Activated T-helper 1 cell treated with anti-CD3 and anti-CD28 coated beads, Interleukin-2, amount 50 U/mL, for 16 hours (primary cell): Measurements from ENCODE around the gene ADAM12.

Source experiments
- DNase-seq, 2 donors: peaks; one replicate each; pipeline ENCODE4 v3.0.0-alpha.2; 2020; ENCODE audit warnings: low read depth in 1 of 2, low spot score in 1 of 2

The ADAM12 gene

DNA sequence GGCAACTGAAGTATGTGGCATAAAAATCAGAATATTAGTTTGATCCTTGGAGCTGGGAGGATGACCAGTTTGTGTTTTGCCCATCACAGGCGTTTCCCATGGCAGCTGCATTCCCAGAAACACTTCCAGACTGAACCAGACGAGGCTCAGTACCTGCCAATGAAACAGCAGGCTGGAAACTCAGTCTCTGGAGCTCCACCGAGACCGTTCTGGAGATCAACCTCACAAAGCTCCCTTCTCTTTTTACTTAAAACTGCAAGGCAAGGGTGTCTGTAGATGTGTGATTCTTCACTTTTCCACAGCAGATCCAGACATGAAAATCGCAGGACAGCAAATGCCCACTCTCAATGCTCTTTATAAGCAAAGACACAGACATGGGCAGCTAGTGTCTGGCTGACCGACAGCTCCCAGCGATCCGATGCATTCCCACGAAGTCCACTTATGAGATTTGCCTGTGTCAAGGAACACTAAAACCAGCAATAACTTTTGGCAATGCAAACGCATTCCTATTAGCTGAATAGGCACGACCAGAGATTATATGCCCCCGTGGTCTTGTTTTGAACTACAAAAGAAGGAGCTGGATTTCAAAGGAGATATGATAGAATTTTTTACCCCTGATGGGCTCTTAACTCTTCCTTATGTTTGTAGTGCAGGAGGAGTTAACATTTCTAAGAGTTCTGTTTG lies 72.6 kb downstream of the ADAM12 start:
- no peak for DNase-seq

- DNase-seq: no peak
Observed at GRCh38 chr10:126314863-126315493, 73.3 kb downstream of the ADAM12 start.

- no peak for DNase-seq
Observed at GRCh38 chr10:126312167-126312566, 76.1 kb downstream of the ADAM12 start.

- DNase-seq: no peak
Observed at GRCh38 chr10:126309228-126309883, 78.9 kb downstream of the ADAM12 start.

GRCh38 chr10:126302826-126303665 lies 85.2 kb downstream of the ADAM12 start:
- no peak for DNase-seq

GRCh38 chr10:126302476-126302756 lies 85.9 kb downstream of the ADAM12 start:
- no peak for DNase-seq

- DNase-seq: no peak
Observed at GRCh38 chr10:126301701-126302475, 86.4 kb downstream of the ADAM12 start.

- DNase-seq: no peak
Observed at GRCh38 chr10:126294451-126294850, 93.8 kb downstream of the ADAM12 start.

GRCh38 chr10:126290232-126290631 lies 98.0 kb downstream of the ADAM12 start:
- DNase-seq: no peak

DNA sequence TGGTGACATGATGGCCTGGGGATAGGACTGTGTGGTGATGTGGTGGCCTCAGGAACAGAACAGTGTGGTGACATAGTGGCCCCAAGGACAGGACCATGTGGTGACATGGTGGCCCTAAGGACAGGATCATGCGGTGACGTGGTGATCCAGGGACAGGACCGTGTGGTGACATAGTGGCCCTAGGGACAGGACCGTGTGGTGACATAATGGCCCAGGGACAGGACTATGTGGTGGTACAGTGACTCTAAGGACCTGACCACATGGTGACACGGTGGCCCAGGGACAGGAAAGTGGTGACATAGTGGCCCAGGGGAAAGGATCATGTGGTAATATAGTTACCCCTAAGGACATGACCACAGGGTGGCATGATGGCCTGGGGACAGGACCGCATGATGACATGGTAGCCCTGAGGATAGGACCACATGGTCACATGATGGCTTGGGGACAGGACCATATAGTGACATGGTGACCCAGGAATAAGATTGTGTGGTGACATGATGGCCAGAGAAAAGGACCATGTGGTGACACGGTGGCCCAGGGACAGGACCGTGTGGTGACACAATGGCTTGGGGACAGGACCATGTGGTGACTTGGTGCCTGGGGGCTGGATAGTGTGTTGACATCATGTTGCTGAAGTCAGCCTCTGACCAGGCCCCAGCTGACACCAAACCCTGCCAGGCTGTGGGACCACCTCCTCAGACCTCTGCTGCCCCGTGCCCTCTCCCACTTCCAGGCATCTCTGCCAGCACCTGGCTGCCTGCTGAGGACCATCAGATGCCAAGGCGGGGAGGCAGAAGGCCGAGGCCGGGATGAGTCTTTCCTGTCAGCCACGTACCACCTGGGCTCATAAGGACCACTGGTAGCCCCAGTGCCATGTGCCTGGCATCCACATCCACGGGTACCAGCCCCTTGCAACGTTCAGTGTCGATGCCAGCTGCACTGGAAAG lies 99.5 kb downstream of the ADAM12 start:
- no peak for DNase-seq

GRCh38 chr10:126286256-126286780 lies 102.0 kb downstream of the ADAM12 start:
- no peak for DNase-seq

GRCh38 chr10:126283307-126283706 lies 105.0 kb downstream of the ADAM12 start:
- no peak for DNase-seq

GRCh38 chr10:126278851-126279250 lies 109.4 kb downstream of the ADAM12 start:
- no peak for DNase-seq

DNA sequence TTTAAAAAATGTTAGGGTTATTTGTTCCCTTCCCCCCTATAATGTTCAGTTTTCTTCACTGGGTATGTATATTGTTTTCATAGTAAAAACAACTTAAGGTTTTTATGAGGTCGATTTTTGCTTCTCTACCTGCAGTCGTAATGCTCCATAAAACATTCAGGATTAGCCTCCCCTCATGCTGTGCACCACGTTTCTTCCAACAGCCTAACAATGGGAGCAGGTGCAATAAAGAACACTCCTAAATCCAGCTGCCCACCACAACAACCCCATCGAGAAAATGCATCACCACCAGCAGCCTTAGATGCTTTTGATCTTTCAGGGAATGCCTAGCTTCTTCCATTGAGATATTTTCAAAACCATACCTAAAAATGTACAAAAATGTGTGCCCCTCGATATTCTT lies 111.1 kb downstream of the ADAM12 start:
- DNase-seq: no peak

- DNase-seq: no peak
Observed at GRCh38 chr10:126272526-126272925, 115.8 kb downstream of the ADAM12 start.

- DNase-seq: no peak
Observed at GRCh38 chr10:126270111-126270510, 118.2 kb downstream of the ADAM12 start.

- DNase-seq: no peak
Observed at GRCh38 chr10:126268013-126268920, 120.0 kb downstream of the ADAM12 start.
